Breast epithelium (tissue), 4 donors: ENCODE data around the gene GNG12. TPM values are rescaled to one million over a fixed set of nuclear protein-coding genes. Genes with fewer than 3 reads are reported as not detected.

Experiments
- DNase-seq, 2 donors: peaks; one replicate each; pipeline ENCODE4 v3.0.0-alpha.2; 2019; ENCODE audit warnings: low spot score in 2 of 2
- H3K27ac ChIP-seq, 2 donors: fragments of 200-600 bp; sonication (generic) in 1 of 2; one replicate each; pipeline ENCODE4 v1.5.1; 2016 to 2019; ENCODE audit warnings: mild to moderate bottlenecking in 1 of 2
- H3K27me3 ChIP-seq, 2 donors: fragments of 200-600 bp; sonication (generic) in 1 of 2; one replicate each; pipeline versions ENCODE4 v1.5.1 to v1.6.0; 2017 to 2019; ENCODE audit warnings: control low read depth in 1 of 2, mild to moderate bottlenecking in 1 of 2
- H3K36me3 ChIP-seq: fragments of 200-600 bp; one replicate; pipeline ENCODE4 v1.5.1; 2019
- H3K4me1 ChIP-seq, 2 donors: fragments of 200-600 bp; sonication (generic); one replicate each; pipeline ENCODE4 v1.5.1; 2016 to 2019; ENCODE audit warnings: control low read depth in 1 of 2
- H3K4me3 ChIP-seq, 3 donors: fragments of 200-600 bp; sonication (generic); 1 replicate in 2 of 3; 2 replicates in 1 of 3; pipeline ENCODE4 v1.5.1; 2016 to 2019; ENCODE audit warnings: mild to moderate bottlenecking in 3 of 3, moderate library complexity in 2 of 3
- H3K9me3 ChIP-seq, 2 donors: fragments of 200-600 bp; sonication (generic) in 1 of 2; one replicate each; pipeline ENCODE4 v1.5.1; 2016 to 2019; ENCODE audit warnings: control low read depth in 1 of 2
- POLR2A ChIP-seq: fragments of 450-650 bp; IDR thresholded peaks from one replicate; pipeline ENCODE4 v1.6.1; 2016; ENCODE audit warnings: antibody characterized with exemption, mild to moderate bottlenecking, moderate library complexity
- POLR2AphosphoS5 ChIP-seq, 3 donors: sonication (generic); formaldehyde crosslinking; IDR thresholded peaks; one replicate each; pipeline ENCODE4 v1.6.1; 2017; ENCODE audit warnings: antibody characterized with exemption in 3 of 3
- intact Hi-C: fragments of 100-400 bp; cut with DNase I; formaldehyde crosslinking; loops from one replicate; pipeline ENCODE4 v1.15.1; 2023; ENCODE audit warnings: low total_unique reads
- total RNA-seq, 3 donors: library from RNA; depleted of rRNA; stranded (reverse); fragments of >200 nt; gene quantifications; one replicate each; pipeline ENCODE4 v1.1.0, GENCODE V29; 2016
- TF ChIP-seq, protein P1 (sequence below), 3 donors: fragments of 450-650 bp; IDR thresholded peaks; one replicate each; pipeline ENCODE4 v1.5.1; 2016 to 2017; ENCODE audit warnings: antibody characterized with exemption in 3 of 3, mild to moderate bottlenecking in 3 of 3, moderate library complexity in 3 of 3

The GNG12 gene
- total RNA-seq, 3 donors from 2014 or later: 82.1 to 100 (median 87.5) TPM

DNA sequence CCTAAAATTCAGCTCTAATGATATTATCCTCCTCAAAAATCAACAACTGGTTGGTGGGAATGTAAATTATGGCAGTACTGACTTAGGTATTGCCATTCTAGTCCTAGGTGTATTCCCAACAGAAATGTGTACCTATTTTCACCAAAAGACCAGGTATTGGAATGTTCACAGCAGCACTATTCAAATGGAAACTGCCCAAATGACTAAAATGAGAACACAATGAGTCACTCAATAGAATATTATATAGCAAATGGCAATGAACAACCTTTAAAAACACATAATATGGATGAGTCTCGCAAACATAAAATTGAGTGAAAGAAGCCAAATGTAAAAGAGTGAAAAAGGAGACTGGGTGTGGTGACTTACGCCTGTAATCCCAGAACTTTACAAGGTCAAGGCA, 103.4 kb downstream of the GNG12 start:
- no peak for DNase-seq
- TF ChIP-seq, protein P1, sequence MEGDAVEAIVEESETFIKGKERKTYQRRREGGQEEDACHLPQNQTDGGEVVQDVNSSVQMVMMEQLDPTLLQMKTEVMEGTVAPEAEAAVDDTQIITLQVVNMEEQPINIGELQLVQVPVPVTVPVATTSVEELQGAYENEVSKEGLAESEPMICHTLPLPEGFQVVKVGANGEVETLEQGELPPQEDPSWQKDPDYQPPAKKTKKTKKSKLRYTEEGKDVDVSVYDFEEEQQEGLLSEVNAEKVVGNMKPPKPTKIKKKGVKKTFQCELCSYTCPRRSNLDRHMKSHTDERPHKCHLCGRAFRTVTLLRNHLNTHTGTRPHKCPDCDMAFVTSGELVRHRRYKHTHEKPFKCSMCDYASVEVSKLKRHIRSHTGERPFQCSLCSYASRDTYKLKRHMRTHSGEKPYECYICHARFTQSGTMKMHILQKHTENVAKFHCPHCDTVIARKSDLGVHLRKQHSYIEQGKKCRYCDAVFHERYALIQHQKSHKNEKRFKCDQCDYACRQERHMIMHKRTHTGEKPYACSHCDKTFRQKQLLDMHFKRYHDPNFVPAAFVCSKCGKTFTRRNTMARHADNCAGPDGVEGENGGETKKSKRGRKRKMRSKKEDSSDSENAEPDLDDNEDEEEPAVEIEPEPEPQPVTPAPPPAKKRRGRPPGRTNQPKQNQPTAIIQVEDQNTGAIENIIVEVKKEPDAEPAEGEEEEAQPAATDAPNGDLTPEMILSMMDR (IDR thresholded peaks at IDR 0.05): no peak
- TF ChIP-seq POLR2A: no peak
- no peak for TF ChIP-seq POLR2AphosphoS5 (IDR thresholded peaks at IDR 0.05)
- intact Hi-C loops: no loop called here
- Histone ChIP-seq H3K27ac (no peak overlapping the region), H3K9me3 (no peaks in the 10 kb centered on the region), H3K4me3 (no peak overlapping the region), H3K36me3 (no peaks in the 10 kb centered on the region), H3K4me1 (no peaks in the 10 kb centered on the region), H3K27me3 (no peaks in the 10 kb centered on the region)

DNA sequence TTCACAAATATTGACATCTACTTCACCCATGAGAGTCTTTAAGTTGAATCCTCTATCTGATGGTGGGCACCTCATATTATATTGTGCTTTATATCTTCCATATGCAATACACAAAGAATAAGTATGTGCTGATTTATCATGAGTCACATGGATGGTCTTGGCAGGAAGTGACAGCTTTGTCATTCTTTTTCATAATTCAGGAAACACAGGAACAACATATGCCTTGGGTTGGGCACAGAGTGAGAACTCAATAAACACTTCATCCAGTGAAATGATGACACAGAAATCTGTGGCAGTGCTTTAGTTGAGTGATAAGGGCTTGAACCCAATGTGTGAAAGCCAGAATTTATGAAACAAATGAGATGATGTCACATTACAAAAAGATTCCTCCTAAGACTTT, 107.0 kb downstream of the GNG12 start:
- no peak overlapping the region for H3K27ac ChIP-seq

DNA sequence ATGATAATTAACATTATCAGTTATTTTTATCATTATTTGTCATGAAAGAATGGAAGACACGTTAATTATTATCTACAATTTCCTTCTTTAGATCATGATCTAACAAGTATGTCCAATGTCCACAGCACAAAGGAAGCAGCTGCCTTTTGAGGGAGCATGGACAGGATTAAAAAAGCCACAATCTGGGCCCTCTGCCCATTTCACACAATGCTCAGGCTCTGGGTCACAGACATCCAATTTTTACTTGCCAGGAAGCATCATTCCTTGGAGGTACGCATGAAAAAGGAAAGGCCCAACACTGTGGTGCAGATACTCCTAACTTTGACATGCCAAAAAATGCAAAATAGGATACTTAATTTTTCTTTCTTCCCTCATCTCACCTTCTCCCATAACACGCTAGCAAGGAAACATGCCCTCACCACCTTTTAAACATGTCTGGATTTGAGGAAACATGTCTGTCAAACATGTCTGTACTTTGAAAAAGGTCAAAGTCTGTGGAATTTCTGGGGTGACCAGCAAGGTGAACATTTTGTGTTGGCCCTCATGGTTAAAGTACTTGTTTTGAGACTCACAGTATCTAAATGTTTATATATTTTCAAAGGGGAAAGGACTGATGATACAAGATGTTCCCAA, 108.2 kb downstream of the GNG12 start:
- peak overlapping the region; percentile 69 to 77 for H3K27ac ChIP-seq

More for the DNA sequence above, 107.0 kb downstream of the GNG12 start:
- Histone ChIP-seq H3K27me3 (no peaks in the 10 kb centered on the region), H3K36me3 (no peaks in the 10 kb centered on the region), H3K4me3 (no peak overlapping the region), H3K9me3 (no peaks in the 10 kb centered on the region), H3K4me1 (peaks cover 4 to 10% of the 10 kb centered on the region in 2 donors)
- TF ChIP-seq, protein P1 (IDR thresholded peaks at IDR 0.05): no peak
- intact Hi-C loops: no loop called here
- no peak for DNase-seq

DNA sequence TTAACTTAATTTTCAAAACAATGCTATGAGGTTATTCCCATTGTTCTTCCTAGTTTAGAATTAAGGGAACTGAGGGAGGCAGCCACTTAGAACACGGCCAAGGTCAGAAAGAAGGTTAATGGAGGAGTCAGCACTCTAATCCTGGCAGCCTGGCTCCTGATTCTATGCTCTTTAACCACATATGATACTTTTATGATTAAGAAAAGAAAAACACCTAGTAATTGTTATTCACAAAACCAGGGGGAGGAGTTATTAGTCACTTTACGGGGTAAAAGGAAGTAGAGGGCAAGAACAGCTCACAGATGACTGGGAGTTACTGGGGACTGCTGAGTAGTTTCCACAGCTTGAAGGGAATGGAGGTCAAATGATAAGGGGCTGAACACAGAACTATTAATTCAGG, 109.6 kb downstream of the GNG12 start:
- Histone ChIP-seq H3K9me3 (no peaks in the 10 kb centered on the region), H3K4me3 (no peak overlapping the region), H3K36me3 (no peaks in the 10 kb centered on the region), H3K27ac (peak overlapping the region; percentile 72 to 74), H3K27me3 (no peaks in the 10 kb centered on the region), H3K4me1 (peaks cover 4 to 10% of the 10 kb centered on the region in 2 donors)
- intact Hi-C loops: no loop called here
- no peak for DNase-seq
- TF ChIP-seq, protein P1 (IDR thresholded peaks at IDR 0.05): no peak

More for the DNA sequence above, 108.2 kb downstream of the GNG12 start:
- Histone ChIP-seq H3K4me3 (no peak overlapping the region), H3K27me3 (no peaks in the 10 kb centered on the region), H3K9me3 (no peaks in the 10 kb centered on the region), H3K4me1 (peaks cover 4 to 10% of the 10 kb centered on the region in 2 donors), H3K36me3 (no peaks in the 10 kb centered on the region)
- no peak for TF ChIP-seq POLR2A
- peak in 1 of 3 donors; percentile 67 for TF ChIP-seq POLR2AphosphoS5 (IDR thresholded peaks at IDR 0.05)
- TF ChIP-seq, protein P1 (IDR thresholded peaks at IDR 0.05): no peak
- intact Hi-C loops: no loop called here
- DNase-seq: peak; percentile 63 to 89

DNA sequence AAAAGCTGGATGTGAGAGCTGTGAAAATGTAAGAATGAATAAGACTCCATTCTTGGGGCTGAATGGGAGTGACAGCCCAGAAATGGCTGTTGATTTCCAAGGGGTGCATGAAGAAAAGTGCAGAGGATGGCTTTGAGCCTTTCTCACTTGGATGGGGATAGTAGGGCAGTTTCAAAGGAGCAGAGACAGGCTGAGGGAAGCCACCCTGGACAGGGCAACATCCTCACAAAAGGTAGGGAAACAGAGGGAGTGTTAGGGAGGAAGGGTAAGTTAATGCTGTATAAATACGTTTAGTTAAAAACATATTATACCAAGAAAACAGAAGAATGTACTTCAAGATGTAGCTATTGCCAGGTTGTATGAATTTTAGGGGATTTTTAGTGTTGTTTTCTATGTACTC, 110.1 kb downstream of the GNG12 start:
- H3K27ac ChIP-seq: peak overlapping the region; percentile 26 to 74
- no peak for DNase-seq
- TF ChIP-seq, protein P1 (IDR thresholded peaks at IDR 0.05): no peak
- TF ChIP-seq POLR2AphosphoS5 (IDR thresholded peaks at IDR 0.05): no peak
- TF ChIP-seq POLR2A: no peak
- no peaks in the 10 kb centered on the region for H3K36me3 ChIP-seq
- H3K27me3 ChIP-seq: no peaks in the 10 kb centered on the region
- intact Hi-C loops: no loop called here
- H3K4me1 ChIP-seq: peaks cover 4 to 10% of the 10 kb centered on the region in 2 donors
- H3K9me3 ChIP-seq: no peaks in the 10 kb centered on the region
- no peak overlapping the region for H3K4me3 ChIP-seq
